ENCODE results near the gene VHLL.

GRCh38 chr1:156270314-156270713, 28.8 kb downstream of the VHLL start:
- no peak for TF ChIP-seq EZH2 (IDR thresholded peaks at IDR 0.05; ENCODE audit: low read length, unreplicated experiment)
- no peak for TF ChIP-seq CTCF (conservative IDR thresholded peaks at IDR 0.05; ENCODE audit: low read depth, low read length)
- no peak for TF ChIP-seq EZH2phosphoT487 (IDR thresholded peaks at IDR 0.05; ENCODE audit: borderline replicate concordance, low read length)
